Upper lobe of right lung (tissue), 1 donor: ENCODE measurements around the gene MCU. TPM values are rescaled to one million over a fixed set of nuclear protein-coding genes. Genes with fewer than 3 reads are reported as not detected.

Experiments used
- ATAC-seq: fragments of 200-7000 bp; cut with Tn5 transposase; one replicate; pipeline ENCODE4 v1.9.1; 2020; ENCODE audit warnings: mild to moderate bottlenecking, moderate library complexity
- DNase-seq: peaks from one replicate; pipeline ENCODE4 v3.0.0-alpha.2; 2020
- H3K27ac ChIP-seq: fragments of 200-600 bp; one replicate; pipeline ENCODE4 v1.8.0; 2022
- H3K27me3 ChIP-seq: fragments of 200-600 bp; one replicate; pipeline ENCODE4 v1.8.0; 2022; ENCODE audit warnings: mild to moderate bottlenecking
- H3K36me3 ChIP-seq: fragments of 200-600 bp; one replicate; pipeline ENCODE4 v1.8.0; 2022
- H3K4me1 ChIP-seq: fragments of 200-600 bp; one replicate; pipeline ENCODE4 v1.8.0; 2022
- H3K4me3 ChIP-seq: fragments of 200-600 bp; one replicate; pipeline ENCODE4 v1.8.0; 2022; ENCODE audit warnings: mild to moderate bottlenecking
- H3K9me3 ChIP-seq: fragments of 200-600 bp; one replicate; pipeline ENCODE4 v1.8.0; 2022
- CTCF ChIP-seq: fragments of 200-600 bp; IDR thresholded peaks from one replicate; pipeline ENCODE4 v1.8.0; 2022; ENCODE audit warnings: antibody characterized with exemption
- intact Hi-C: fragments of 100-400 bp; cut with DNase I; formaldehyde crosslinking; loops from one replicate; pipeline ENCODE4 v1.11.0; 2022
- total RNA-seq: library from RNA; stranded (reverse); fragmentation: NEBNext Ultra II Directional; extraction: Animal tissue kit (Norgen Biotek cat#: 25700); gene quantifications from one replicate; pipeline ENCODE4 v1.2.1, GENCODE V29; 2021
- donor health status: DM: no; HTN: yes; CAD: no; lungs with severe emphysema.

MCU gene
- total RNA-seq, 1 donor from 2014 or later: 31.1 TPM

- no peak for TF ChIP-seq CTCF
- intact Hi-C loops: no loop called here
These were observed 150.2 kb downstream of the MCU start for GRCh38 chr10:72842164-72842563.

GRCh38 chr10:72846238-72846637 is 154.3 kb downstream of the MCU start:
- DNase-seq: no peak
- no peak for TF ChIP-seq CTCF
- intact Hi-C loops: no loop called here

More at GRCh38 chr10:72842164-72842563, 150.2 kb downstream of the MCU start:
- Histone ChIP-seq H3K4me1 (no peaks in the 10 kb centered on the region), H3K27ac (no peak overlapping the region), H3K9me3 (no peaks in the 10 kb centered on the region), H3K27me3 (no peaks in the 10 kb centered on the region), H3K4me3 (no peak overlapping the region), H3K36me3 (no peaks in the 10 kb centered on the region)
- no peak for ATAC-seq
- no peak for DNase-seq

GRCh38 chr10:72847681-72848080 is 155.7 kb downstream of the MCU start:
- Histone ChIP-seq H3K36me3 (no peaks in the 10 kb centered on the region), H3K9me3 (no peaks in the 10 kb centered on the region), H3K4me1 (no peaks in the 10 kb centered on the region), H3K27ac (no peak overlapping the region), H3K27me3 (no peaks in the 10 kb centered on the region), H3K4me3 (no peak overlapping the region)
- intact Hi-C loops: no loop called here
- no peak for TF ChIP-seq CTCF
- ATAC-seq (peak; percentile 88), DNase-seq (no peak)

More at GRCh38 chr10:72846238-72846637, 154.3 kb downstream of the MCU start:
- no peak for ATAC-seq
- no peak overlapping the region for H3K4me3 ChIP-seq
- no peaks in the 10 kb centered on the region for H3K27me3 ChIP-seq
- H3K4me1 ChIP-seq: no peaks in the 10 kb centered on the region
- no peaks in the 10 kb centered on the region for H3K36me3 ChIP-seq
- no peak overlapping the region for H3K27ac ChIP-seq
- no peaks in the 10 kb centered on the region for H3K9me3 ChIP-seq

- no peak overlapping the region for H3K27ac ChIP-seq
- ATAC-seq (no peak), DNase-seq (no peak)
- intact Hi-C loops: no loop called here
- no peak overlapping the region for H3K4me3 ChIP-seq
- H3K36me3 ChIP-seq: no peaks in the 10 kb centered on the region
- H3K27me3 ChIP-seq: no peaks in the 10 kb centered on the region
- H3K4me1 ChIP-seq: no peaks in the 10 kb centered on the region
- TF ChIP-seq CTCF: no peak
- H3K9me3 ChIP-seq: no peaks in the 10 kb centered on the region
These were observed 158.9 kb downstream of the MCU start for GRCh38 chr10:72850861-72851260.

- Histone ChIP-seq H3K27me3 (no peaks in the 10 kb centered on the region), H3K4me1 (no peaks in the 10 kb centered on the region), H3K36me3 (no peaks in the 10 kb centered on the region), H3K4me3 (no peak overlapping the region), H3K9me3 (no peaks in the 10 kb centered on the region), H3K27ac (no peak overlapping the region)
- no peak for TF ChIP-seq CTCF
- intact Hi-C loops: no loop called here
- no peak for DNase-seq
- peak; percentile 55 for ATAC-seq
These were observed 159.6 kb downstream of the MCU start for GRCh38 chr10:72851509-72851908.

GRCh38 chr10:72852508-72852907 is 160.6 kb downstream of the MCU start:
- no peak for DNase-seq
- Histone ChIP-seq H3K36me3 (no peaks in the 10 kb centered on the region), H3K27me3 (no peaks in the 10 kb centered on the region), H3K4me3 (no peak overlapping the region), H3K4me1 (no peaks in the 10 kb centered on the region), H3K9me3 (no peaks in the 10 kb centered on the region), H3K27ac (no peak overlapping the region)
- intact Hi-C loops: no loop called here
- TF ChIP-seq CTCF: no peak
- peak; percentile 63 for ATAC-seq
